HG03520 (cell line): ENCODE measurements around the gene FDXR.

Experiments used
- ATAC-seq: cut with Tn5 transposase; IDR thresholded peaks from one replicate; pipeline ENCODE4 v1.9.1; 2021; ENCODE audit warnings: mild to moderate bottlenecking, moderate library complexity; ENCODE audit not compliant: unreplicated experiment

FDXR gene

GRCh38 chr17:74898376-74898946 is 25.7 kb upstream of the FDXR start:
- ATAC-seq = no peak

GRCh38 chr17:74893936-74894671 is 21.3 kb upstream of the FDXR start:
- no peak for ATAC-seq

- no peak for ATAC-seq
Observed at GRCh38 chr17:74892974-74893911, 20.4 kb upstream of the FDXR start, which contains the start of gene FADS6. FADS6 (minus strand) TSS chr17:74893633; CDS start chr17:74893595, 38 bp downstream.

GRCh38 chr17:74892013-74892841 is 19.4 kb upstream of the FDXR start:
- no peak for ATAC-seq

GRCh38 chr17:74890554-74890953 is 17.8 kb upstream of the FDXR start:
- no peak for ATAC-seq

GRCh38 chr17:74888469-74888868 is 15.7 kb upstream of the FDXR start:
- no peak for ATAC-seq

GRCh38 chr17:74883241-74883745 is 10.5 kb upstream of the FDXR start:
- no peak for ATAC-seq

GRCh38 chr17:74882517-74883240 is 9.9 kb upstream of the FDXR start:
- no peak for ATAC-seq

GRCh38 chr17:74881073-74881472 is 8.3 kb upstream of the FDXR start:
- ATAC-seq = no peak

- no peak for ATAC-seq
Observed at GRCh38 chr17:74879308-74879707, 6.5 kb upstream of the FDXR start.

- ATAC-seq = no peak
Observed at GRCh38 chr17:74878658-74879057, 5.9 kb upstream of the FDXR start.

GRCh38 chr17:74877592-74878548 is 5.1 kb upstream of the FDXR start:
- no peak for ATAC-seq

GRCh38 chr17:74875977-74876593 is 3.3 kb upstream of the FDXR start:
- ATAC-seq = no peak

- no peak for ATAC-seq
Observed at GRCh38 chr17:74875155-74875976, 2.6 kb upstream of the FDXR start.

GRCh38 chr17:74874615-74875037 is 1.8 kb upstream of the FDXR start:
- no peak for ATAC-seq

GRCh38 chr17:74873874-74874614 is 1.2 kb upstream of the FDXR start:
- ATAC-seq = no peak
